ENCODE data around the gene UBASH3B. TPM values are rescaled to one million over a fixed set of nuclear protein-coding genes. Genes with fewer than 3 reads are reported as not detected.

UBASH3B gene
- total RNA-seq, 1 donor from 2014 or later = 62.1 TPM

DNA sequence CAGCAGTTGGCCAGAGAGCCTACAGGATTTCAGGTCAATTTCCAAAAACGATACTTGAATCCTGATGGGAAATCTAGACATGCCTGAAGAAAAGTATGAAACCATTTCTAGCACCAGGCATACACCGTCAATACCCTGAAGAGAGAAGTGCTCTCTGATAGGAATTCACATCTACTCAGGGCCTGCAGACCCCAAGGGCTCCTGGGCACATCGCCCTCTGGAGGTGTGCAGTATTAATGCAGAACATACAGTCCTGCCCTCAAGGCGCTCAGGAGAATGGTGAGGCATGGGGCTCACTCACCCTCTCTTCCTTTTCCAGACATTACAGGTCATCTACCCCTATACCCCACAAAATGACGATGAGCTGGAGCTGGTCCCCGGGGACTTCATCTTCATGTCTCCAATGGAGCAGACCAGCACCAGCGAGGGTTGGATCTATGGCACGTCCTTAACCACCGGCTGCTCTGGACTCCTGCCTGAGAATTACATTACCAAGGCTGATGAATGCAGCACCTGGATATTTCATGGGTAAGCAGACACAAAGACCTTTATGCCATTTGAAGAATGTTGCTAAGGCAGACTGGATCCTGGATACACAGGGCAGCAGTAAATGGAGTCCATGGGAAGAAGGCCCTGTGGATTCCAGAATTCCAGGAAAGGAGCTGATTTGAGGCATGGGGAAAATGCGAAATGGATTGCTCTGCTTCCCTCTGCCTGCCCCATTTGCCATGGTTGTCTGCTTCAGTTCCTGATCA lies 133.4 kb downstream of the UBASH3B start:
- H3K4me2 ChIP-seq (ENCODE audit: low read length) = no peak overlapping the region
- no peak overlapping the region for H3K27ac ChIP-seq (ENCODE audit: low read depth, low read length)
- H3K4me3 ChIP-seq (ENCODE audit: insufficient read depth, low read depth, low read length) = no peak overlapping the region
- peaks cover 26% of the 10 kb centered on the region for H3K4me1 ChIP-seq (ENCODE audit: insufficient read depth, low read length)
- Mint-ChIP-seq H3K36me3 (ENCODE audit: low read depth, unreplicated experiment) (peaks cover 4% of the 10 kb centered on the region), H3K4me3 (ENCODE audit: unreplicated experiment) (no peak overlapping the region), H3K27ac (ENCODE audit: unreplicated experiment) (no peak overlapping the region), H3K4me1 (ENCODE audit: low read depth, unreplicated experiment) (peaks cover 25% of the 10 kb centered on the region), H3K27me3 (ENCODE audit: low read depth, unreplicated experiment) (no peaks in the 10 kb centered on the region), H3K9me3 (ENCODE audit: unreplicated experiment) (no peaks in the 10 kb centered on the region)
- H2AFZ ChIP-seq (ENCODE audit: low read depth, low read length) = no peak overlapping the region
- H3K79me2 ChIP-seq (ENCODE audit: insufficient read depth, low read length) = no peaks in the 10 kb centered on the region
- FAIRE-seq = no peak
- TF ChIP-seq, protein P1, sequence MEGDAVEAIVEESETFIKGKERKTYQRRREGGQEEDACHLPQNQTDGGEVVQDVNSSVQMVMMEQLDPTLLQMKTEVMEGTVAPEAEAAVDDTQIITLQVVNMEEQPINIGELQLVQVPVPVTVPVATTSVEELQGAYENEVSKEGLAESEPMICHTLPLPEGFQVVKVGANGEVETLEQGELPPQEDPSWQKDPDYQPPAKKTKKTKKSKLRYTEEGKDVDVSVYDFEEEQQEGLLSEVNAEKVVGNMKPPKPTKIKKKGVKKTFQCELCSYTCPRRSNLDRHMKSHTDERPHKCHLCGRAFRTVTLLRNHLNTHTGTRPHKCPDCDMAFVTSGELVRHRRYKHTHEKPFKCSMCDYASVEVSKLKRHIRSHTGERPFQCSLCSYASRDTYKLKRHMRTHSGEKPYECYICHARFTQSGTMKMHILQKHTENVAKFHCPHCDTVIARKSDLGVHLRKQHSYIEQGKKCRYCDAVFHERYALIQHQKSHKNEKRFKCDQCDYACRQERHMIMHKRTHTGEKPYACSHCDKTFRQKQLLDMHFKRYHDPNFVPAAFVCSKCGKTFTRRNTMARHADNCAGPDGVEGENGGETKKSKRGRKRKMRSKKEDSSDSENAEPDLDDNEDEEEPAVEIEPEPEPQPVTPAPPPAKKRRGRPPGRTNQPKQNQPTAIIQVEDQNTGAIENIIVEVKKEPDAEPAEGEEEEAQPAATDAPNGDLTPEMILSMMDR (IDR thresholded peaks at IDR 0.05; ENCODE audit: insufficient read depth, low read depth, low read length) = no peak
- no peak for TF ChIP-seq EZH2 (IDR thresholded peaks at IDR 0.05; ENCODE audit: insufficient read depth, low read length)
- no peak for DNase-seq (ENCODE audit: low read depth)
- no peaks in the 10 kb centered on the region for H3K9me3 ChIP-seq (ENCODE audit: insufficient read depth, low read depth, low read length)
- no peaks in the 10 kb centered on the region for H4K20me1 ChIP-seq (ENCODE audit: insufficient read depth, low read length)
- H3K9ac ChIP-seq (ENCODE audit: low read length) = no peak overlapping the region
- no peaks in the 10 kb centered on the region for H3K27me3 ChIP-seq (ENCODE audit: insufficient read depth, low read length)
- peaks cover 22% of the 10 kb centered on the region for H3K36me3 ChIP-seq (ENCODE audit: insufficient read depth, low read length)

DNA sequence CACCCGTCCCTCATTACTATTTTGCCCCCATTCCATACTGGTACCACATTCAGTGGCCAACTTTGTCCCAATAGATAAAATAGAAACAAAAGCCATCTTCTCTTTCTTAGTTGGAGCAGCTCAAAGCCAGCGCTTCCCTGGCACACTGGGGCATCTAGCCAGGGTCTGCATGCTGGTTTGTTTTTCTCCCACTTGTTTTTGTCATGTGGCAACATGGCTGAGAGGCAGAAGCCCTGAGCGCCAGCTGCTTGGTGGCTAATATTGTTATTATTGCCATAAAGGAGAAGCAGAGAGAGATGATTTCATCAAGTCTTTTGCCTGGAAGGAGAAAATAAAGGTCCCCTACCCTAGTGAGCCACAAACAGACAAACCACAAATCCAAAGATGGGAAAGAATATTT lies 134.4 kb downstream of the UBASH3B start:
- Mint-ChIP-seq H3K4me3 (ENCODE audit: unreplicated experiment) (no peak overlapping the region), H3K27ac (ENCODE audit: unreplicated experiment) (no peak overlapping the region), H3K9me3 (ENCODE audit: unreplicated experiment) (no peaks in the 10 kb centered on the region), H3K27me3 (ENCODE audit: low read depth, unreplicated experiment) (no peaks in the 10 kb centered on the region), H3K4me1 (ENCODE audit: low read depth, unreplicated experiment) (peaks cover 16% of the 10 kb centered on the region), H3K36me3 (ENCODE audit: low read depth, unreplicated experiment) (peaks cover 4% of the 10 kb centered on the region)
- H3K27ac ChIP-seq (ENCODE audit: low read depth, low read length) = no peak overlapping the region
- H3K79me2 ChIP-seq (ENCODE audit: insufficient read depth, low read length) = no peaks in the 10 kb centered on the region
- FAIRE-seq (no peak), DNase-seq (ENCODE audit: low read depth) (no peak)
- H4K20me1 ChIP-seq (ENCODE audit: insufficient read depth, low read length) = no peaks in the 10 kb centered on the region
- no peaks in the 10 kb centered on the region for H3K27me3 ChIP-seq (ENCODE audit: insufficient read depth, low read length)
- H3K4me3 ChIP-seq (ENCODE audit: insufficient read depth, low read depth, low read length) = no peak overlapping the region
- H3K36me3 ChIP-seq (ENCODE audit: insufficient read depth, low read length) = peaks cover 22% of the 10 kb centered on the region
- H3K4me1 ChIP-seq (ENCODE audit: insufficient read depth, low read length) = peaks cover 17% of the 10 kb centered on the region
- no peaks in the 10 kb centered on the region for H3K9me3 ChIP-seq (ENCODE audit: insufficient read depth, low read depth, low read length)
- H3K9ac ChIP-seq (ENCODE audit: low read length) = no peak overlapping the region
- H3K4me2 ChIP-seq (ENCODE audit: low read length) = no peak overlapping the region
- no peak overlapping the region for H2AFZ ChIP-seq (ENCODE audit: low read depth, low read length)
- no peak for TF ChIP-seq EZH2 (IDR thresholded peaks at IDR 0.05; ENCODE audit: insufficient read depth, low read length)
- TF ChIP-seq, protein P1 (IDR thresholded peaks at IDR 0.05; ENCODE audit: insufficient read depth, low read depth, low read length) = no peak

DNA sequence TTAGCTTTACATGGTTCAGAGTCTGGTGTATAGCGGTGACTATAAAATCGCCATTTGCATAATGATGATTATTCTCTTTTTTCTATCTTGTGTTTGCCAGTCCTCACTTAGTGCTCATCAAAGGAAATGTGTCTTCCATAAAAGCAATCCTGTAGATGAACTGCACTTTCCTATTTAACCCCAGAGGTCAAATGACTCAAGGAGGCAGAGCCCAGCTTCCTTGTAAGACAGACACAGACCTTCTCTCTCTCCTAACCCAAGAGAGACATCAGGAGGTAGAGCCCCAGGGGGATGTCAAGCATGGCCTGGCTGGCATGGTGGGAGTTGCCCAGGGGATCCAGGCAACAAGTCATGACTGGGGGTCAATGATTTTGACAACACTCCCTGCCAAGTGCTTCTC lies 135.9 kb downstream of the UBASH3B start:
- DNase-seq (ENCODE audit: low read depth) (no peak), FAIRE-seq (peak; percentile 52)
- Histone ChIP-seq H3K27ac (ENCODE audit: low read depth, low read length) (peak overlapping the region; percentile 59), H3K79me2 (ENCODE audit: insufficient read depth, low read length) (no peaks in the 10 kb centered on the region), H3K4me2 (ENCODE audit: low read length) (peak overlapping the region; percentile 37), H2AFZ (ENCODE audit: low read depth, low read length) (no peak overlapping the region), H3K27me3 (ENCODE audit: insufficient read depth, low read length) (no peaks in the 10 kb centered on the region), H3K36me3 (ENCODE audit: insufficient read depth, low read length) (peaks cover 24% of the 10 kb centered on the region), H3K9me3 (ENCODE audit: insufficient read depth, low read depth, low read length) (no peaks in the 10 kb centered on the region), H3K4me3 (ENCODE audit: insufficient read depth, low read depth, low read length) (no peak overlapping the region), H3K9ac (ENCODE audit: low read length) (peak overlapping the region; percentile 35), H4K20me1 (ENCODE audit: insufficient read depth, low read length) (no peaks in the 10 kb centered on the region), H3K4me1 (ENCODE audit: insufficient read depth, low read length) (peaks cover 10% of the 10 kb centered on the region)
- H3K9me3 Mint-ChIP-seq (ENCODE audit: unreplicated experiment) = no peaks in the 10 kb centered on the region
- no peaks in the 10 kb centered on the region for H3K27me3 Mint-ChIP-seq (ENCODE audit: low read depth, unreplicated experiment)
- TF ChIP-seq, protein P1 (IDR thresholded peaks at IDR 0.05; ENCODE audit: insufficient read depth, low read depth, low read length) = no peak
- TF ChIP-seq EZH2 (IDR thresholded peaks at IDR 0.05; ENCODE audit: insufficient read depth, low read length) = no peak
- H3K4me3 Mint-ChIP-seq (ENCODE audit: unreplicated experiment) = no peak overlapping the region
- H3K4me1 Mint-ChIP-seq (ENCODE audit: low read depth, unreplicated experiment) = peaks cover 12% of the 10 kb centered on the region
- peaks cover 10% of the 10 kb centered on the region for H3K36me3 Mint-ChIP-seq (ENCODE audit: low read depth, unreplicated experiment)
- peak overlapping the region; percentile 67 for H3K27ac Mint-ChIP-seq (ENCODE audit: unreplicated experiment)
